ENCODE data around the gene ARX. TPM values are rescaled to one million over a fixed set of nuclear protein-coding genes. Genes with fewer than 3 reads are reported as not detected.

Gene ARX
- total and polyA plus RNA-seq, 10 donors: 0.26 to 0.32 TPM; not detected in 8

DNA sequence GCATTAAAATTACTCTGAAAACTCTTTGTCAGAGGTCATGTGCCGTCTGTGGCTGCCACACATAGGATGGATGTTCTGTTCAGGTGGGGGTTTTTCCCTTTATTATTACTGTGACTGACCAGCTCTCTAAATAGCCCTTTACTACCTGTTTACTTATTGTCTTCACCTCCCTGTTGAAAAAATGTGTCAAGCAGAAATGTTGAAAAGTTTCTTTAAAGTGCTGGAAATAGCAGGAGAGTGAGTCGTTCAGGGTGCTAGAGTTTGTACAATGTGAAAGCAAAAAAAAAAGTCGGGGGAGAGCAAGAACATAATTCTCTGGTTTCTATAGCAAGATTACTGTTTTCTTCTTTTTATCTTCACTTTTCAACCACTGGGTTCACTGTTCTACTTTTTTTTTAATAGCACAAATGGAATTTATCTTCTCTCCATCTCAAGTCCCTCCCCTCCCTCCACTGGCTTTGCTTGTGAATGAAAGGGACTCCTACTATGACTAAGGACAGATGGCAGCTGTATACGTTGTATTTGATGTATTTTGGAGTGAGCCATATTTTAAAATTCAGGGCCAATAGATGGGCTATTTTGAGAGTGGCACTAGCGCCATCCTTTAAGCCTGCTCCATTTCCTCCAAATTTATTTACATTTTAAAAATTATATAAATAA is 33.3 kb downstream of the ARX start:
- no peak overlapping the region for H3K27ac ChIP-seq
- no peaks in the 10 kb centered on the region for H3K9me3 ChIP-seq
- no peaks in the 10 kb centered on the region for H3K4me1 ChIP-seq
- intact Hi-C loops (cut with DNase I; ENCODE audit: low total_unique reads): no loop called here
- DNase-seq: no peak
- H3K4me3 ChIP-seq: no peak overlapping the region
- 63 to 97% (median 78%) methylated on average over 5 of the region's 5 CpGs for WGBS, 5 donors
- no peaks in the 10 kb centered on the region for H3K27me3 ChIP-seq (replicated peaks in 1 of 7)
- TF ChIP-seq, protein P1, sequence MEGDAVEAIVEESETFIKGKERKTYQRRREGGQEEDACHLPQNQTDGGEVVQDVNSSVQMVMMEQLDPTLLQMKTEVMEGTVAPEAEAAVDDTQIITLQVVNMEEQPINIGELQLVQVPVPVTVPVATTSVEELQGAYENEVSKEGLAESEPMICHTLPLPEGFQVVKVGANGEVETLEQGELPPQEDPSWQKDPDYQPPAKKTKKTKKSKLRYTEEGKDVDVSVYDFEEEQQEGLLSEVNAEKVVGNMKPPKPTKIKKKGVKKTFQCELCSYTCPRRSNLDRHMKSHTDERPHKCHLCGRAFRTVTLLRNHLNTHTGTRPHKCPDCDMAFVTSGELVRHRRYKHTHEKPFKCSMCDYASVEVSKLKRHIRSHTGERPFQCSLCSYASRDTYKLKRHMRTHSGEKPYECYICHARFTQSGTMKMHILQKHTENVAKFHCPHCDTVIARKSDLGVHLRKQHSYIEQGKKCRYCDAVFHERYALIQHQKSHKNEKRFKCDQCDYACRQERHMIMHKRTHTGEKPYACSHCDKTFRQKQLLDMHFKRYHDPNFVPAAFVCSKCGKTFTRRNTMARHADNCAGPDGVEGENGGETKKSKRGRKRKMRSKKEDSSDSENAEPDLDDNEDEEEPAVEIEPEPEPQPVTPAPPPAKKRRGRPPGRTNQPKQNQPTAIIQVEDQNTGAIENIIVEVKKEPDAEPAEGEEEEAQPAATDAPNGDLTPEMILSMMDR (IDR thresholded peaks at IDR 0.05 in 8 of 11, conservative IDR thresholded peaks at IDR 0.05 in 3 of 11): no peak
- TF ChIP-seq POLR2AphosphoS5 (IDR thresholded peaks at IDR 0.05): no peak
- TF ChIP-seq POLR2A (IDR thresholded peaks at IDR 0.05): no peak
- H3K36me3 ChIP-seq: peaks cover 0 to 7% (median 0%) of the 10 kb centered on the region in 6 donors

DNA sequence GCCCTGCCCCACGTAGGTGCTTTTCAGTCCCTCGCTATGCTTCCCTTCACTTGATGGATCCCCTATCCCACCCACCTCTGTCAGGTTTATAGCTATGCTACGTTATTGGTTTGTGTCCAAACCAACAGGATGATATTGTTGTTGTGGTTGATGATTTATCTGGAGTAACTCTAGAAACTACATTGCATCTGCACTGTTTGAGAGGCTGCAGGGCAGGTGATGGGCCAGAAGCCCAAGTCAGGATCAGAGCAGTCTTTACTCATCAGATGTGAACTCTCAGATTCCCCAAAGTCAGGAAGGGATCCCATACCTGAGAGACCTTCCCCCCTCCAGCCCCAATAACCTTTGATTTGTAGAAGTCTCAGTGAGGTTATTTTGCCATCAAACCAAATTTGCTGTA is 34.7 kb downstream of the ARX start:
- H3K4me3 ChIP-seq: no peak overlapping the region
- H3K27ac ChIP-seq: no peak overlapping the region
- DNase-seq: no peak
- H3K36me3 ChIP-seq: no peaks in the 10 kb centered on the region
- intact Hi-C loops (cut with DNase I; ENCODE audit: low total_unique reads): no loop called here
- TF ChIP-seq POLR2A (IDR thresholded peaks at IDR 0.05): no peak
- TF ChIP-seq, protein P1 (IDR thresholded peaks at IDR 0.05 in 8 of 11, conservative IDR thresholded peaks at IDR 0.05 in 3 of 11): no peak
- TF ChIP-seq POLR2AphosphoS5 (IDR thresholded peaks at IDR 0.05): no peak
- no peaks in the 10 kb centered on the region for H3K4me1 ChIP-seq
- H3K9me3 ChIP-seq: no peaks in the 10 kb centered on the region
- no peaks in the 10 kb centered on the region for H3K27me3 ChIP-seq (replicated peaks in 1 of 7)
- WGBS, 5 donors: 63 to 98% (median 94%) methylated on average over 3 of the region's 3 CpGs

DNA sequence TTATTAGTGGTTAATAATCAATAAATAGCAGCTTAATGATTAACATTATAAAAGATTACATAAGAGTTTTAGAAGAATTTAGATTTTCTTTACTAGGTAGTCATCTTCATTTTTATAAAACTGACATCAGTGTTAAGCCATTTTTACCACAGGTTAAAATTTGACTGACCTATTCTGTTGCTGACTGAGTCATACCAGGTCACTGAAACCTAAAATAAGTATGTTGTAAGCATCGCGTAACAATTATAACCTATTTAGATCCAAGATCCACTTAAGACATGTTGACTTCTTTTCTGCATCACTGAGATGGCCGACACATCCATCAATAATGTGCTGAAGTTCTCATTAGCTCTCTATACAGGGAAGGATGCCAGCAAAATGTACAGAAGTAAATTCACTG is 36.7 kb downstream of the ARX start:
- H3K27me3 ChIP-seq (replicated peaks in 1 of 7): no peaks in the 10 kb centered on the region
- no peaks in the 10 kb centered on the region for H3K4me1 ChIP-seq
- DNase-seq: no peak
- intact Hi-C loops (cut with DNase I; ENCODE audit: low total_unique reads): no loop called here
- TF ChIP-seq POLR2AphosphoS5 (IDR thresholded peaks at IDR 0.05) (no peak), POLR2A (IDR thresholded peaks at IDR 0.05) (no peak)
- TF ChIP-seq, protein P1 (IDR thresholded peaks at IDR 0.05 in 8 of 11, conservative IDR thresholded peaks at IDR 0.05 in 3 of 11): no peak
- no peak overlapping the region for H3K4me3 ChIP-seq
- H3K27ac ChIP-seq: no peak overlapping the region
- 86 to 97% (median 94%) methylated on average over 3 of the region's 3 CpGs for WGBS, 5 donors
- no peaks in the 10 kb centered on the region for H3K9me3 ChIP-seq
- H3K36me3 ChIP-seq: no peaks in the 10 kb centered on the region

DNA sequence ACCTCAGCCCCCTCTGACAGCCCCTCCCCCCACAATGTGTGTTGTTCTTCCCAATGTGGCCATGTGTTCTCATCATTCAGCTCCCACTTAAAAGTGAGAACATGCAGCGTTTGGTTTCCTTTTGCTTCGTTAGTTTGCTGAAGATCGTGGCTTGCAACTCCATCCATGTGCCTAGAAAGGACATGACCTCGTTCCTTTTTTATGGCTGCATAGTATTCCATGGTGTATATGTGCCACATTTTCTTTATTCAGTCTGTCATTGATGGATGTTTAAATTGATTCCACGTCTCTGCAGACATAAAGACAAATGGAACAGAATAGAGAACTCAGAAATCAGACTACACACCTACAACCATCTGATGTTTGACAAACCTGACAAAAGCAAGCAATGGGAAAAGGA is 46.0 kb downstream of the ARX start:
- intact Hi-C loops (cut with DNase I; ENCODE audit: low total_unique reads): no loop called here
- Histone ChIP-seq H3K9me3 (peaks cover 0 to 3% (median 0%) of the 10 kb centered on the region in 8 donors), H3K27ac (no peak overlapping the region), H3K27me3 (replicated peaks in 1 of 7) (no peaks in the 10 kb centered on the region), H3K4me1 (no peaks in the 10 kb centered on the region), H3K4me3 (no peak overlapping the region), H3K36me3 (no peaks in the 10 kb centered on the region)
- TF ChIP-seq POLR2A (IDR thresholded peaks at IDR 0.05) (no peak), POLR2AphosphoS5 (IDR thresholded peaks at IDR 0.05) (no peak)
- TF ChIP-seq, protein P1 (IDR thresholded peaks at IDR 0.05 in 8 of 11, conservative IDR thresholded peaks at IDR 0.05 in 3 of 11): no peak
- DNase-seq: no peak
- 74 to 98% (median 95%) methylated on average over 5 of the region's 5 CpGs for WGBS, 5 donors

Measured in spleen (tissue), 11 donors.